HG03103 (cell line): ENCODE results near the gene RHBDD1.
A peak's percentile ranks its signal among the peaks of the same experiment; 100 is the strongest.
"Not testable (repeated sequence)": the region's sequence is repeated elsewhere in the genome, so short reads cannot be mapped to it uniquely, and the experiment has no call there.

Source experiments
- ATAC-seq: cut with Tn5 transposase; IDR thresholded peaks from one replicate; pipeline ENCODE4 v1.9.1; 2021; ENCODE audit warnings: low read depth; ENCODE audit not compliant: unreplicated experiment

Gene RHBDD1

GRCh38 chr2:226799211-226799975 is 36.5 kb upstream of the RHBDD1 start, which contains the start of gene IRS1:
Gene IRS1, minus strand, starts transcription at chr2:226799820. Its CDS starts 1,082 bp downstream, at chr2:226798738.
- peak; percentile 31 for ATAC-seq

- ATAC-seq, result no peak
Observed at GRCh38 chr2:226799976-226800940, 35.6 kb upstream of the RHBDD1 start.

GRCh38 chr2:226800941-226801784 is 34.7 kb upstream of the RHBDD1 start:
- ATAC-seq, result peak; percentile 73

DNA sequence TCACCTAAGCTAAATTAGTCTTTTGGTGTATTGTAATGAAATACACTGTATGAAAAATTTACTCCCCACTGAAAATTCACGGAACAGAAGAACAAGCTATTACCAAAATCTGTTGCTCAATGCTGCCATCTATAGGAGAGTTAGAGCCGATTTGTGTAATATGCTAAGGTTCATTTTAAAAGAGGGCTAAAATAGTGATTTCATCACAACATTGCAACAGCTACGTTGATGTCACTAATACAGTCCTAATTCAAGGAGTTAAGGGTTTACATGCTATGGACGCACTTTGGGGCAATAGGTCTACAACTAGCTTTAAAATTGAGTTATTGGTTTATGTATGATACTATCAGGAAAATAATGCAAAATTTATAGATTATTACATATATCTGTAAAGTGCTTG is 33.3 kb upstream of the RHBDD1 start:
- no peak for ATAC-seq

GRCh38 chr2:226803410-226803809 is 32.4 kb upstream of the RHBDD1 start:
- no peak for ATAC-seq

DNA sequence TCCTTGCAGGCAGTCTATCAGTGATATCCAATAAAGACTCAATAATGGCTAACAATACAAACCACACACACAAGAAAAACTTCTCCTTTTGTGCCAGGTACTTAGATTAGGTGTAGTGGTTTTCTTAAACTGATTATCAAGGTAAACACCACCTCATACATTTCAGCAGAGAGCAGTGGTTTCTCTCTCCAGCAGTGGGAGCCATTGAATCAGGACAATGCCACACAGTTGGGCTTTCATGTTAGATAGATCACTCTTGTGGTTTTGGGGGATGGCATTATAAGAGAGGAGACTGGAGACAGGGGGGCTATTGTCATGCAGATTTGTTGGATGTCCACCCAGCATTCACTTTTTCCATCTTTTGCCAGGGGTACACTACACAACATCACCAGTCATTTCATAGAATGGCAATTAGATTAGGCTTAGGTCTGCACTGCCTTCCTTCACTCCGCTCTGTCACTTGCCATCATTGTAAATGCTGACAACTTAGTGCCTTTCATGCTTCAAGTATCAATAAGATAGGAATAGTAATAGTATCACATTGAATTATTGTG is 22.6 kb upstream of the RHBDD1 start:
- no peak for ATAC-seq

DNA sequence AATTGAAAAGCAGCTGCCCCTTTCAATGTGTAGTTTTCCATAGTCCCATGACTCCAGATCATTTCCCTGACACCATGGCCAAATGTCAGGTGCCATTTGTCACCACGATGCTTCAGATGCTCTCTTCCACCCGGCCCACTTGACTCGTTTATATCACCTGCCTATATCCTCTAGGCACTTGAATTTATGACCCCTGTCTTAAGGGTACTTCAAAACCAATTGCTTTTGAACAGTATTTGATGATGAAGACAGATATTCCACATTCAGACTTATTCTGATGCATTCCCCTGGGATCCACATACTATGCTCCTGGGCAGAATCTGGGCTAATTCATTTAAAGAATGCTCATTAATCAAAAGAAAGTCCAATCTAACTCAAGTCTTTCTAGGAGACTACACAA is 16.9 kb upstream of the RHBDD1 start:
- no peak for ATAC-seq

DNA sequence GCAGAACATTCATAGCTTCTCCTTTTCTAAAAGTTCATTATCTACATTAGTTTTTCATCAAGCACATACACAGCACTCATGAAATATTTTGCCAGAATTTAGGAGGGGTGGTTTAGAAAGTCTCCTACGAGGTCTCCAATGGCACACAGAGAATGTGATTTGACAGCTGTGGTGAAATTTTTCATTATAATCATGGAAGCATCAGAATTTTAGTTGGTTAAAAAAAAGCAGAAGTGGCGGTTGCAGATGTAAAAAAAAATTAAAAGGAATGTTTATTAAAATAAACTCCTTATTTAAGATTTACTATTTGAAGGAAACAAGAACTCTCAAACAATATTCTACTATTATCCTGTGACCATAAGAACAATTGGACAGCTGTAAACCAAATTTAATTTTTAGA is 10.8 kb upstream of the RHBDD1 start:
- ATAC-seq, result no peak

DNA sequence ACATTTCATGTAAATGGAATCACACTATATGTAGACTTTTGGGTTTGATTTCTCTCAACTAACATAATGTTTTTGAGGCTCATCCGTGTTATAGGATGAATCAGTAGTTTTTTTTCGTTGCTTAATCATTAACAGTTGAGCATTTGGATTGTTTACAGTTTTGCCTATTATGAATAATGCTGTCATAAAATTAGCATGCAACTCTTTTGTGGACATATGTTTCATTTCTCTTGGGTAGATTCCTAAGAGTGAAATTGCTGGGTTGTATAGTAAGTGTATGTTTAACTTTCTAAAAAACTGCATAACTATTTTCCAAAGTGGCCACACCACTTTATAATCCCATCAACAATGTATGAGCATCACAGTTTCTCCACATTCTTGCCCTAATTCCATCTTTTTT is 7.7 kb upstream of the RHBDD1 start:
- ATAC-seq, result no peak

DNA sequence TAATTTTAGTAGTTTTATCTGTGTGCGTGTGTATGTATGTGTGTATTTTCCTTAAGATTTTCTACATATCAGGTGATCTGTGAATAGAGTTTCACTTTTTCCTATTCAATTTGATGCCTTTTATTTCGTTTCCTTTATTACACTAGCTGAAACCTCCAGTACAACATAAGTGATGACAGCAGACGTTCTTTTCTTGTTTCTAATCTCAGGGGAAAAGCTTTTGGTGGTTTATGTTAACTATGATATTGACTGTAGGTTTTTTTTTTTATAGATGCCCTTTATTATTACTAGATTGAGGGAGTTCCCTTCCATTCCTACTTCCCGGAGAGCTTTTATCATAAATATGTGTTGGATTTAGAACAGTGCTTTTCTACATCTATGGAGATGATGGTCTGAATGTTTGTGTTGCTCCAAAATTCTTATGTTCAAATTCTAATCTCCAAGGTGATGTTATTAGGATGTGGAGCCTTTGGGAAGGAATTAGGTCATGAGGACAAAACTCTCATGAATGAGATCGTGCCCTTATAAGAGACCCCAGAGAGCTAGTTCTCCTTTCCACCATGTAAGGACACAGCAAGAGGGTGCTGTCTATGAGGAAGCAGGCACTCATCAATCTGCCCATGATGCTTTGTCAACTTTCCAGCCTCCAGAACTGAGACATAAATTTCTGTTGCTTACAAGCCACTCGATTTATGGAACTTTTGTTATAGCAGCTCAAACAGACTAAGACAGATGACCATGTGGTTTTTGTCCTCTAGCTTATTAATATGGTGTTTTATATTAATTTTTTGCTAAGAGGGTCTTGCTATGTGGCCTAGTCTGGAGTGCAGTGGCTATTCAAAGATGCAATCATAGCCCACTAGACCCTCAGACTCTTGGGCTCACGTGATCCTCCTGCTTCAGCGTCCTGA is 5.9 kb upstream of the RHBDD1 start:
- no peak for ATAC-seq

GRCh38 chr2:226831266-226831665 is 4.6 kb upstream of the RHBDD1 start:
- no peak for ATAC-seq

DNA sequence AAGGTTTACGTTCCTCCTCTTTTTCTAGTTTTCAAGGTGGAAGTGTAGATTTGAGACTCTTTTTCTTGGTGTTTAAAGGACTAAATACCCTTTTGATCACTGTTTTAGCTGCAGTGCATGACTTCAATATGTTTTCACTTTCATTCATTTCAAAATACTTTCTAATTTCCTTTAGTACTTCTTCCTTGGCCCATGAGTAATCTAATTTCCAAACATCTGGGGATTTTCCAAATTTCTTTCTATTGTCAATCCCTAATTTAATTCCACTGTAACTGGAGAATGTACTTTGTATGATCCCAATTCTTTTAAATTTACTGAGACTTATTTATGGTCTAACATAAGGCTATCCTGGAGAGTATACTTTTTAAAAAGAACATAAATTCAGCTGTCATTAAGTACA is 3.8 kb upstream of the RHBDD1 start:
- ATAC-seq, result no peak

DNA sequence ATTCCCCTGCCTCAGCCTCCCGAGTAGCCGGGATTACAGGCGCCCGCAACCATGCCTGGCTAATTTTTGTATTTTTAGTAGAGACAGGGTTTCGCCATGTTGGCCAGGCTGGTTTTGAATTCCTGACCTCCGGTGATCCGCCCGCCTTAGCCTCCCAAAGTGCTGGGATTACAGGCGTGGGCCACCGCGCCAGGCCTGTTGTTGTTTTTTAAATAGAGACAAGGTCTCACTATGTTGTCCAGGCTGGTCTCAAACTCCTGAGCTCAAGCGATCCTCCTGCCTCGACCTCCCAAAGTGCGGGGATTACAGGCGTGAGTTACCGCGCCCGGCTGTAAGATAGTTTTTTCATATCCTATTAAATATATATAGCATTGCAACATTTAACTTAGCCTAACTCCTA is 974 bp upstream of the RHBDD1 start:
- not testable (repeated sequence) for ATAC-seq

- peak; percentile 10 for ATAC-seq
Observed at GRCh38 chr2:226835420-226835795, 446 bp upstream of the RHBDD1 start.

DNA sequence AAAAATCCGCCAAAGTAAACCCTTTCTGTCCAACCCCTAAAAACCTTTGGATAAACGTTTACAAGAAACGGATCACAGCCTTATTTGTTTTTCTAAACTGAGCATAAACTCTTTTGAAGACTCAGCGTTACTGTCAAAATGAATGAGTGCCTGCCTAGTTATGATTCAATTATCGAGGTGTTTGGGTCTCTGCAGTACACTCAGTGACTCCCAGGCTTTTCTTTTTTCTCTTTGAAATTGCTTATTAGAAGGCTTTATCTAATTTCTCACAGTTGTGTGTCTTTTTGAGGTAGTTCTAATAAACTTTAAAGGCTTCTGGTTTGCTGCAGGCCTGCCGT is 663 bp downstream of the RHBDD1 start:
- ATAC-seq, result peak; percentile 3

DNA sequence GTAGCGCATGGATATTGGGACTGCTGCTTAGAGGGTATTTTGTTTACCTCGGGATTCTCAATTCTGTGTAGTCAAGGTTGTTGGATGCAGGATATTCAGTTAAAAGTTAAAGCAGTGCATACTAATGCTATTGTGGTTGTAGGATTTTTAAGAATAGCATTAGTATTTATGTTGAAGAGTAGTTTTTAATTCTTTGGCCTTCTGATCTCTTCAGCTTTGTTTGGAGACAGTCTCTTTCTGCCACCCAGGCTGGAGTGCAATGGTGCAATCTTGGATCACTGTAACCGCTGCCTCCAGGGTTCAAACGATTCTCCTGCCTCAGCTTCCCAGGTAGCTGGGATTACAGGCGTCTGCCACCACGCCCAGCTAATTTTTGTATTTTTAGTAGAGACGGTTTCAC is 1.5 kb downstream of the RHBDD1 start:
- no peak for ATAC-seq

- ATAC-seq, result no peak
Observed at GRCh38 chr2:226837787-226838603, 2.1 kb downstream of the RHBDD1 start.

- no peak for ATAC-seq
Observed at GRCh38 chr2:226838722-226839121, 2.9 kb downstream of the RHBDD1 start.

- no peak for ATAC-seq
Observed at GRCh38 chr2:226839161-226839560, 3.3 kb downstream of the RHBDD1 start.
